Stomach smooth muscle (tissue), 2 donors: ENCODE measurements around the gene CEACAM1.
"Not testable (repeated sequence)": the region's sequence is repeated elsewhere in the genome, so short reads cannot be mapped to it uniquely, and the experiment has no call there.

Experiments
- H3K27ac ChIP-seq: one replicate; pipeline ENCODE4 v1.7.0; 2013; ENCODE audit warnings: mild to moderate bottlenecking, low read length, inconsistent platforms
- H3K27me3 ChIP-seq, 2 donors: one replicate each; pipeline ENCODE4 v1.7.0; 2013; ENCODE audit warnings: low read length in 2 of 2; ENCODE audit not compliant: insufficient read depth in 2 of 2, control insufficient read depth in 1 of 2
- H3K36me3 ChIP-seq, 2 donors: one replicate each; pipeline ENCODE4 v1.7.0; 2013; ENCODE audit warnings: low read length in 2 of 2; ENCODE audit not compliant: control insufficient read depth in 2 of 2, insufficient read depth in 2 of 2
- H3K4me1 ChIP-seq: one replicate; pipeline ENCODE4 v1.7.0; 2013; ENCODE audit warnings: low read length; ENCODE audit not compliant: control insufficient read depth, insufficient read depth
- H3K4me3 ChIP-seq, 2 donors: one replicate each; pipeline ENCODE4 v1.7.0; 2013; ENCODE audit warnings: low read length in 2 of 2
- H3K9ac ChIP-seq, 2 donors: one replicate each; pipeline ENCODE4 v1.7.0; 2013; ENCODE audit warnings: low read length in 2 of 2, mild to moderate bottlenecking in 1 of 2
- H3K9me3 ChIP-seq, 2 donors: one replicate each; pipeline ENCODE4 v1.7.0; 2013; ENCODE audit warnings: low read length in 2 of 2; ENCODE audit not compliant: control insufficient read depth in 2 of 2
- donor health status: healthy.
- donor health status: Pancreatic carcinoma.

The CEACAM1 gene

DNA sequence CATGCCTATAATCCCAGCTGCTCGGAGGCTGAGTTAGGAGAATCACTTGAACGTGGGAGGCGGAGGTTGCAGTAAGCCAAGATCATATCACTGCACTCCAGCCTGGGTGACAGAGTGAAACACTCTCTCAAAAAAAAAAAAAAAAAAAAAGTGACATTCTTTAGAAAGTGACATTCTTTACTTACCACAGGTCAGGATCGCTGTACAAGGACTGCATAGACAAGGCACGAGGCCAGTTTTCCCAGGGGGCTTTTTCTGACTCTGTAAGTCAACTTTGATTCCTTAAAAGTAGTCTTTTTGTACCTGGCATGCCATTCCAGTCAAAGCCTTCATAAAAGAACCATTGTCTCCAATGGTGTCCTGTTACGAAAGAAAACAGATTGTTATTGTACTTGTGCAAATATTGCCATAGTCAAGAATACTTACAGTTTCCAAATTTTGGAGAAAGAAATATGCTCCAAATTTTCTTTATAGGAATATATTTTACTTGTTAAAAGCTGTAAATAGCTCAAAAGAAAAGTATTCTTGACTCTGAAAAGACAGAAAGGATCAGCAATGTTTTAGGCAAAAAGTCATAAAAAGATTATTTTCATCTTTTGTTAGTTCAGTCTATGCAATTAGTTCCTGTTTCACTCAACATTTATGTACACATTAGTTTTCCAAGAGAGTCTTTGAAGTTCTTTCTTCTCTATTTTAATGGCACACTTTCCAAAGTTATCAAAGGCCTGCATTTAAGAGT is 39.3 kb downstream of the CEACAM1 start:
- H3K27ac ChIP-seq = no peak overlapping the region
- H3K27me3 ChIP-seq = no peaks in the 10 kb centered on the region
- no peak overlapping the region for H3K4me3 ChIP-seq
- H3K9ac ChIP-seq = no peak overlapping the region
- H3K9me3 ChIP-seq = no peaks in the 10 kb centered on the region
- H3K4me1 ChIP-seq = no peaks in the 10 kb centered on the region
- no peaks in the 10 kb centered on the region for H3K36me3 ChIP-seq

- Histone ChIP-seq H3K27ac (no peak overlapping the region), H3K4me1 (no peaks in the 10 kb centered on the region), H3K4me3 (no peak overlapping the region), H3K36me3 (no peaks in the 10 kb centered on the region), H3K27me3 (no peaks in the 10 kb centered on the region), H3K9ac (no peak overlapping the region), H3K9me3 (no peaks in the 10 kb centered on the region)
These were observed 40.5 kb downstream of the CEACAM1 start for GRCh38 chr19:42487798-42488178.

- no peaks in the 10 kb centered on the region for H3K9me3 ChIP-seq
These were observed 41.1 kb downstream of the CEACAM1 start for GRCh38 chr19:42487032-42487797.

GRCh38 chr19:42485036-42485435 is 43.2 kb downstream of the CEACAM1 start:
- not testable (repeated sequence) for H3K9ac ChIP-seq, H3K4me3 ChIP-seq, H3K4me1 ChIP-seq, H3K27ac ChIP-seq, H3K27me3 ChIP-seq, H3K9me3 ChIP-seq, H3K36me3 ChIP-seq

More at GRCh38 chr19:42487032-42487797, 41.1 kb downstream of the CEACAM1 start:
- Histone ChIP-seq H3K9ac (no peak overlapping the region), H3K27me3 (no peaks in the 10 kb centered on the region), H3K4me3 (no peak overlapping the region), H3K36me3 (no peaks in the 10 kb centered on the region), H3K27ac (no peak overlapping the region), H3K4me1 (no peaks in the 10 kb centered on the region)

DNA sequence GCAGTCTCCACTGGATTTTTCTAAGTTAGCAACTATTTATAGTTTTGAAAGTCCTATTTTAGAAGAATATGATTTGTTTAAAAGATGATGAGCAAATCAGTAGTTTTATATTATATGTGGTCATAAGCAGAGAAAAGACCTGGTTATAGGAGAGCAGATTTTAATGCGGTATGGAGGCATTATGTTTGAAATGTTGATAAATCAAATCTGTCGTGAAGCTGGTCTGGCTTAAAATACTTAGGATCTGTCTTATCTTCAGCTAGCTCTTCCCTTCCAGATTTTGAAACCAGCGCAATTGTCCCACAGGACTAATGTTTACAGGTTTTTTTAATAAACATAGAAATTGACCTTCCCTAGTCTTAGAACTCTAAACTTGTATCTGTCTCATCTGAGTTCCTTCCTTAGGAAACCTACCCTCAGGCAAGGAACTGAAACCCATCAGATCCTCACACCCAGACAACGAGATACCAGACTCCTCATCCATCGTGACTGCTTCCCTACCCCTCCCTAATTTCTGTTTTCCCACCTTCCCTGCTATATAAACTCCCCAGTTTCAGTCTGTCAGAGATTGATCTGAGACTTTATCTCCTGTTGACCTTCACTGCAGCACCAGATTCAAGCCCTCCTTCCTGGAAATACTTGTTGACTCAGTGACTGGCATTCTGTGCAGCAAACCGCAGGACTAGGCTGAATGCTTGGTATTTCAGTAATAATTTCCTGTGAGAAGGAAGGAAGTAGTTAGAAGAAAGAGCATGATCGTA is 47.8 kb downstream of the CEACAM1 start:
- Histone ChIP-seq H3K4me3 (no peak overlapping the region), H3K9ac (no peak overlapping the region), H3K27ac (no peak overlapping the region), H3K9me3 (no peaks in the 10 kb centered on the region), H3K4me1 (no peaks in the 10 kb centered on the region), H3K27me3 (no peaks in the 10 kb centered on the region), H3K36me3 (no peaks in the 10 kb centered on the region)

DNA sequence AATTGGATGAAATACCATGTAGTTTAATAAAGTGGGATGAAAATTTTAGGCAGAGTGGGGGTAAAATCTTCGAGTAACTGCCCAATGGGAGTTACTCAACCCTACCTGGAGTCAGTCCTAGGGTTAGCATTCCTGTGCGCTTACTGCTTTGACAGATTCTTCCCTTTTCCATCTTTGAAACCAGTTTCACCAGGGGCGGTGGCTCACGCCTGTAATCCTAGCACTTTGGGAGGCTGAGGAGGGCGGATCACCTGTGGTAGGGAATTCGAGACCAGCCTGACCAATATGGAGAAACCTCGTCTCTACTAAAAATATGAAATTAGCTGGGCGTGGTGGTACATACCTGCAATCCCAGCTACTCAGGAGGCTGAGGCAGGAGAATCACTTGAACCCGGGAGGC is 48.5 kb downstream of the CEACAM1 start:
- H3K27ac ChIP-seq = no peak overlapping the region
- H3K4me1 ChIP-seq = no peaks in the 10 kb centered on the region
- no peak overlapping the region for H3K9ac ChIP-seq
- H3K4me3 ChIP-seq = no peak overlapping the region
- no peaks in the 10 kb centered on the region for H3K9me3 ChIP-seq
- no peaks in the 10 kb centered on the region for H3K36me3 ChIP-seq
- H3K27me3 ChIP-seq = no peaks in the 10 kb centered on the region

DNA sequence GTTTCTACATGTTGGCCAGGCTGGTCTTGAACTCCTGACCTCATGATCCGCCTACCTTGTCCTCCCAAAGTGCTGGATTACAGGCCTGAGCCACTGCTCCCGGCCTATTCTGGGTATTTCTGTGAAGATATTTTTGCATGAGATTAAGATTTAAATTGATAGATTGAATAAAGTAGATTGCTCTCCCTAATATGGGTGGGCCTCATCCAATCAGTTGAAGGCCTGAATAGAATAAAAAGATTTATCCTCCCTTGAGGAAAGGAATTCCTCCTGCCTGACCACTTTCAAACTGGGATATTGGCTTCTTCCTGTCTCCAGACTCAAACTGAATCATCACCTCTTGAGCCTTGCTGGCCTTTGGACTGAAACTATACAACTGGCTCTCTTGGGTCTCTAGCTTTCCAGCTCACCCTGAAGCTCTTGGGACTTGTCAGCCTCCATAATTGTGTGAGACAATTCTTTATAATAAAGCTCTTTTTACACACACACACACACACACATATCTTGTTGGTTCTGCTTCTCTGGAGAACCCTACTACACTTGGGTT is 49.4 kb downstream of the CEACAM1 start:
- H3K27ac ChIP-seq = no peak overlapping the region

GRCh38 chr19:42477933-42478332 is 50.3 kb downstream of the CEACAM1 start:
- H3K36me3 ChIP-seq = no peaks in the 10 kb centered on the region
- no peak overlapping the region for H3K27ac ChIP-seq
- H3K4me1 ChIP-seq = no peaks in the 10 kb centered on the region
- H3K9me3 ChIP-seq = no peaks in the 10 kb centered on the region
- no peak overlapping the region for H3K4me3 ChIP-seq
- H3K9ac ChIP-seq = no peak overlapping the region
- H3K27me3 ChIP-seq = no peaks in the 10 kb centered on the region

More for the DNA sequence above, 49.4 kb downstream of the CEACAM1 start:
- no peaks in the 10 kb centered on the region for H3K4me1 ChIP-seq
- H3K36me3 ChIP-seq = no peaks in the 10 kb centered on the region
- no peaks in the 10 kb centered on the region for H3K9me3 ChIP-seq
- H3K9ac ChIP-seq = no peak overlapping the region
- H3K27me3 ChIP-seq = no peaks in the 10 kb centered on the region
- H3K4me3 ChIP-seq = no peak overlapping the region

DNA sequence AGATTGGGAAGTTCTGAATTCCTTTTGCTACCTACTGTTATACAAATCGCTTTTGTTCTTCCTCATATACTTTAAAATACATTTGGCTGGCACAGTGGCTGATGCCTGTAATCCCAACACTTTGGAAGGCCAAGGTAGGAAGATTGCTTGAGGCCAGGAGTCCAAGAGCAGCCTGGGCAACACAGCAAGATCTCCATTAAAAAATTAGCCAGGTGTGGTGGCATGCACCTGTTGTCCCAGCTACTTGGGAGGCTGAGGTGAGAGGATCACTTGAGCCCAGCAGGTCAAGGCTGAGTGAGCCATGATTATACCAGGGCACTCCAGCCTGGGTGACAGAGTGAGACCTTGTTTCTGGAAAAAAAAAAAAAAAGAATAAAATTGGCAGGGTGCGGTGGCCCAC is 51.2 kb downstream of the CEACAM1 start:
- Histone ChIP-seq H3K4me3 (no peak overlapping the region), H3K4me1 (no peaks in the 10 kb centered on the region), H3K9me3 (no peaks in the 10 kb centered on the region), H3K9ac (no peak overlapping the region), H3K27ac (no peak overlapping the region), H3K36me3 (no peaks in the 10 kb centered on the region), H3K27me3 (no peaks in the 10 kb centered on the region)

- no peak overlapping the region for H3K4me3 ChIP-seq
- H3K4me1 ChIP-seq = no peaks in the 10 kb centered on the region
- no peak overlapping the region for H3K9ac ChIP-seq
- no peaks in the 10 kb centered on the region for H3K9me3 ChIP-seq
- no peaks in the 10 kb centered on the region for H3K36me3 ChIP-seq
- H3K27ac ChIP-seq = no peak overlapping the region
- no peaks in the 10 kb centered on the region for H3K27me3 ChIP-seq
These were observed 52.9 kb downstream of the CEACAM1 start for GRCh38 chr19:42475366-42475765.
